ENCODE data around the gene UBE2D4.
"Not testable (repeated sequence)": the region's sequence is repeated elsewhere in the genome, so short reads cannot be mapped to it uniquely, and the experiment has no call there.

The UBE2D4 gene

GRCh38 chr7:43895847-43896415 is 30.3 kb upstream of the UBE2D4 start:
- Histone ChIP-seq H3K79me1 (ENCODE audit: low read depth, low read length) (peaks cover 2% of the 10 kb centered on the region), H3K18ac (ENCODE audit: low read length) (no peak overlapping the region), H4K91ac (ENCODE audit: low read depth, low read length, poor library complexity) (no peak overlapping the region), H2BK12ac (ENCODE audit: low read length) (no peak overlapping the region), H2BK15ac (ENCODE audit: low read length) (no peak overlapping the region), H3K9me3 (replicated peaks in 1 of 2; ENCODE audit: control insufficient read depth in 2 of 2, insufficient read depth in 1 of 2, low read depth in 1 of 2, low read length in 2 of 2) (no peaks in the 10 kb centered on the region), H3K4ac (ENCODE audit: low read length) (no peak overlapping the region), H3K4me1 (ENCODE audit: control insufficient read depth in 2 of 2, insufficient read depth in 1 of 2, low read depth in 1 of 2, low read length in 2 of 2) (no peaks in the 10 kb centered on the region), H3K4me3 (ENCODE audit: low read length in 2 of 2) (no peak overlapping the region), H3K36me3 (replicated peaks in 1 of 2; ENCODE audit: control insufficient read depth in 2 of 2, insufficient read depth in 2 of 2, low read length in 2 of 2) (peaks cover 0 to 5% of the 10 kb centered on the region in 2 donors), H3K4me2 (ENCODE audit: insufficient read depth, low read length, poor library complexity, severe bottlenecking) (no peak overlapping the region), H3K14ac (ENCODE audit: low read length) (no peak overlapping the region), H4K8ac (ENCODE audit: low read depth, low read length) (no peak overlapping the region), H2AFZ (ENCODE audit: low read length) (no peak overlapping the region), H3K27me3 (ENCODE audit: control insufficient read depth in 3 of 3, insufficient read depth in 3 of 3, low read depth in 1 of 3, low read length in 3 of 3) (no peaks in the 10 kb centered on the region), H3K27ac (replicated peaks; ENCODE audit: low read length) (no peak overlapping the region), H3K23ac (ENCODE audit: low read depth, low read length, poor library complexity) (no peak overlapping the region), H3K9ac (ENCODE audit: low read depth, low read length, poor library complexity) (no peak overlapping the region), H2BK5ac (ENCODE audit: low read length) (no peak overlapping the region), H2AK5ac (ENCODE audit: low read depth, low read length) (no peak overlapping the region), H2BK120ac (ENCODE audit: low read depth, low read length) (no peak overlapping the region)
- DNase-seq (ENCODE audit: low spot score) = no peak
- no CpG with 5 or more reads among the region's 8 CpGs for WGBS, 2 donors (ENCODE audit: extremely low coverage in 2 of 2, insufficient read length in 2 of 2, insufficient replicate concordance in 1 of 2)

DNA sequence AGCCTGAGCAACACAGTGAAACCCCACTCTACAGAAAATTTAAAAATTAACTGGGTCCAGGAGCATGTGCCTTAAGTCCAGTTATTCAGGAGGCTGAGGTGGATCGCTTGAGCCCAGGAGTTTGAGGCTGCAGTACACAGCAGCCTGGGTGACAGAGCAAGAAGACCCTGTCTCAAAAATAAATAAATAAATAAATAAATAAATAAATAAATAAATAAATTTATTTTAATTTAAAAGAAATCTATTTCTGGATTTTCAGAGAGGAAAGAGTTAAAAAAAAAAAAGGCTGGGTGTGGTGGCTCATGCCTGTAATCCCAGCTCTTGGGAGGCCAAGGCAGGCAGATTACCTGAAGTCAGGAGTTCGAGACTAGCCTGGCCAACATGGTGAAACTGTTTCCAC is 27.7 kb upstream of the UBE2D4 start:
- H2BK12ac ChIP-seq (ENCODE audit: low read length); H2AK5ac ChIP-seq (ENCODE audit: low read depth, low read length); H4K8ac ChIP-seq (ENCODE audit: low read depth, low read length); DNase-seq (ENCODE audit: low spot score); H3K18ac ChIP-seq (ENCODE audit: low read length); H2BK120ac ChIP-seq (ENCODE audit: low read depth, low read length); H2BK5ac ChIP-seq (ENCODE audit: low read length); H3K79me1 ChIP-seq (ENCODE audit: low read depth, low read length); H3K36me3 ChIP-seq (replicated peaks in 1 of 2; ENCODE audit: control insufficient read depth in 2 of 2, insufficient read depth in 2 of 2, low read length in 2 of 2); H3K9me3 ChIP-seq (replicated peaks in 1 of 2; ENCODE audit: control insufficient read depth in 2 of 2, insufficient read depth in 1 of 2, low read depth in 1 of 2, low read length in 2 of 2); H3K14ac ChIP-seq (ENCODE audit: low read length); H3K23ac ChIP-seq (ENCODE audit: low read depth, low read length, poor library complexity); H3K4me2 ChIP-seq (ENCODE audit: insufficient read depth, low read length, poor library complexity, severe bottlenecking); H3K27ac ChIP-seq (replicated peaks; ENCODE audit: low read length); H3K27me3 ChIP-seq (ENCODE audit: control insufficient read depth in 3 of 3, insufficient read depth in 3 of 3, low read depth in 1 of 3, low read length in 3 of 3); H3K9ac ChIP-seq (ENCODE audit: low read depth, low read length, poor library complexity); H3K4me3 ChIP-seq (ENCODE audit: low read length in 2 of 2); H2BK15ac ChIP-seq (ENCODE audit: low read length); H3K4me1 ChIP-seq (ENCODE audit: control insufficient read depth in 2 of 2, insufficient read depth in 1 of 2, low read depth in 1 of 2, low read length in 2 of 2); H4K91ac ChIP-seq (ENCODE audit: low read depth, low read length, poor library complexity); H2AFZ ChIP-seq (ENCODE audit: low read length); H3K4ac ChIP-seq (ENCODE audit: low read length): not testable (repeated sequence)
- no CpG with 5 or more reads among the region's 2 CpGs for WGBS, 2 donors (ENCODE audit: extremely low coverage in 2 of 2, insufficient read length in 2 of 2, insufficient replicate concordance in 1 of 2)

GRCh38 chr7:43902542-43903054 is 23.6 kb upstream of the UBE2D4 start:
- Histone ChIP-seq H2BK12ac (ENCODE audit: low read length) (no peak overlapping the region), H2BK15ac (ENCODE audit: low read length) (no peak overlapping the region), H4K91ac (ENCODE audit: low read depth, low read length, poor library complexity) (no peak overlapping the region), H3K9me3 (replicated peaks in 1 of 2; ENCODE audit: control insufficient read depth in 2 of 2, insufficient read depth in 1 of 2, low read depth in 1 of 2, low read length in 2 of 2) (no peaks in the 10 kb centered on the region), H3K4me2 (ENCODE audit: insufficient read depth, low read length, poor library complexity, severe bottlenecking) (no peak overlapping the region), H3K4me3 (ENCODE audit: low read length in 2 of 2) (no peak overlapping the region), H3K79me1 (ENCODE audit: low read depth, low read length) (no peaks in the 10 kb centered on the region), H3K23ac (ENCODE audit: low read depth, low read length, poor library complexity) (no peak overlapping the region), H2AK5ac (ENCODE audit: low read depth, low read length) (no peak overlapping the region), H3K27me3 (ENCODE audit: control insufficient read depth in 3 of 3, insufficient read depth in 3 of 3, low read depth in 1 of 3, low read length in 3 of 3) (peaks cover 0 to 3% (median 0%) of the 10 kb centered on the region in 3 experiments), H3K36me3 (replicated peaks in 1 of 2; ENCODE audit: control insufficient read depth in 2 of 2, insufficient read depth in 2 of 2, low read length in 2 of 2) (no peaks in the 10 kb centered on the region), H3K9ac (ENCODE audit: low read depth, low read length, poor library complexity) (no peak overlapping the region), H2AFZ (ENCODE audit: low read length) (no peak overlapping the region), H4K8ac (ENCODE audit: low read depth, low read length) (no peak overlapping the region), H2BK120ac (ENCODE audit: low read depth, low read length) (no peak overlapping the region), H3K4me1 (ENCODE audit: control insufficient read depth in 2 of 2, insufficient read depth in 1 of 2, low read depth in 1 of 2, low read length in 2 of 2) (peaks cover 1 to 9% of the 10 kb centered on the region in 2 donors), H3K14ac (ENCODE audit: low read length) (no peak overlapping the region), H3K4ac (ENCODE audit: low read length) (no peak overlapping the region), H3K27ac (replicated peaks; ENCODE audit: low read length) (no peak overlapping the region), H2BK5ac (ENCODE audit: low read length) (no peak overlapping the region), H3K18ac (ENCODE audit: low read length) (no peak overlapping the region)
- DNase-seq (ENCODE audit: low spot score) = no peak
- no CpG with 5 or more reads among the region's 5 CpGs for WGBS, 2 donors (ENCODE audit: extremely low coverage in 2 of 2, insufficient read length in 2 of 2, insufficient replicate concordance in 1 of 2)

DNA sequence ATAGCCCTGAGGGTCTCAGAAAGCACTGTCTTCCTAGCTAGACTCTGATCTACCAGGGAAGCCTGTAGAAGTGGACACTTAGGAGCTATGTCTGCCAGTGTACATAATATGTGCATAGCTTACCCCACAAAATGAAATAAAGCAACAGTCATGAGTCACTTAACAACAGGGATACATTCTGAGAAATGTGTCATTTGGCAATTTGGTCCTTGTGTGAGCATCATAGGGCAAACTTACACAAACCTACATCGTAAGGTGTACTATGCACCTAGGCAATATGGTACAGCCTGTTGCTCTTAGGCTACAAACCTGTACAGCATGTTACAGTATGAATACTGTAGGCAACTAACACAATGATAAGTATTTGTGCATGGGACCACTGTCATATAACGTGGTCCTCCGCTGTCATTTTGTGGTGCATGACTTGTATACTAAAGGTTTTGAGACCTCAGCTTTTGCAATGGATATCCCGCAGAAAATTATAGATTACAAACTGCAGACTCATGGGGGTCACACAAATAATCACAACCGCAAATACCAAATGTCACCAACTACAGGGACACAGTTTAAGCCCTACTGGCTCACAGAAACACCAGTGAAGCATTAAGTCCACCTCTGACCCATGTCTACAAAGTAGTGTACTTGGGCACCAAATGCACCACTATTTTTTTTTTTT is 21.6 kb upstream of the UBE2D4 start:
- H3K14ac ChIP-seq (ENCODE audit: low read length) = no peak overlapping the region
- H3K36me3 ChIP-seq (replicated peaks in 1 of 2; ENCODE audit: control insufficient read depth in 2 of 2, insufficient read depth in 2 of 2, low read length in 2 of 2) = no peaks in the 10 kb centered on the region
- no peak overlapping the region for H2BK5ac ChIP-seq (ENCODE audit: low read length)
- H3K9ac ChIP-seq (ENCODE audit: low read depth, low read length, poor library complexity) = no peak overlapping the region
- no peak overlapping the region for H3K18ac ChIP-seq (ENCODE audit: low read length)
- H3K4me1 ChIP-seq (ENCODE audit: control insufficient read depth in 2 of 2, insufficient read depth in 1 of 2, low read depth in 1 of 2, low read length in 2 of 2) = peaks cover 1 to 9% of the 10 kb centered on the region in 2 donors
- H2AK5ac ChIP-seq (ENCODE audit: low read depth, low read length) = no peak overlapping the region
- H3K4ac ChIP-seq (ENCODE audit: low read length) = no peak overlapping the region
- H2BK12ac ChIP-seq (ENCODE audit: low read length) = no peak overlapping the region
- no peak for DNase-seq (ENCODE audit: low spot score)
- no peak overlapping the region for H3K27ac ChIP-seq (replicated peaks; ENCODE audit: low read length)
- WGBS, 2 donors (ENCODE audit: extremely low coverage in 2 of 2, insufficient read length in 2 of 2, insufficient replicate concordance in 1 of 2) = no CpG with 5 or more reads among the region's 5 CpGs
- no peak overlapping the region for H2BK15ac ChIP-seq (ENCODE audit: low read length)
- H3K79me1 ChIP-seq (ENCODE audit: low read depth, low read length) = no peaks in the 10 kb centered on the region
- H4K91ac ChIP-seq (ENCODE audit: low read depth, low read length, poor library complexity) = no peak overlapping the region
- no peak overlapping the region for H3K4me3 ChIP-seq (ENCODE audit: low read length in 2 of 2)
- no peak overlapping the region for H3K4me2 ChIP-seq (ENCODE audit: insufficient read depth, low read length, poor library complexity, severe bottlenecking)
- H2AFZ ChIP-seq (ENCODE audit: low read length) = no peak overlapping the region
- H2BK120ac ChIP-seq (ENCODE audit: low read depth, low read length) = no peak overlapping the region
- no peak overlapping the region for H3K23ac ChIP-seq (ENCODE audit: low read depth, low read length, poor library complexity)
- peaks cover 0 to 3% (median 0%) of the 10 kb centered on the region in 3 experiments for H3K27me3 ChIP-seq (ENCODE audit: control insufficient read depth in 3 of 3, insufficient read depth in 3 of 3, low read depth in 1 of 3, low read length in 3 of 3)
- no peaks in the 10 kb centered on the region for H3K9me3 ChIP-seq (replicated peaks in 1 of 2; ENCODE audit: control insufficient read depth in 2 of 2, insufficient read depth in 1 of 2, low read depth in 1 of 2, low read length in 2 of 2)
- H4K8ac ChIP-seq (ENCODE audit: low read depth, low read length) = no peak overlapping the region

All from neuronal stem cell (in vitro differentiated cells).